PC-9 (cell line): ENCODE measurements around the gene NSD2.

Experiments used
- EZH2 ChIP-seq: fragments of 200-600 bp; sonication (generic); IDR thresholded peaks from 2 replicates; pipeline ENCODE4 v1.8.0; 2017; ENCODE audit warnings: antibody characterized with exemption, low read depth
- TF ChIP-seq, protein P1 (sequence below): fragments of 200-600 bp; sonication (generic); conservative IDR thresholded peaks from 2 replicates; pipeline ENCODE4 v1.6.1; 2017; ENCODE audit warnings: mixed run types, antibody characterized with exemption, mild to moderate bottlenecking, moderate library complexity

DNA sequence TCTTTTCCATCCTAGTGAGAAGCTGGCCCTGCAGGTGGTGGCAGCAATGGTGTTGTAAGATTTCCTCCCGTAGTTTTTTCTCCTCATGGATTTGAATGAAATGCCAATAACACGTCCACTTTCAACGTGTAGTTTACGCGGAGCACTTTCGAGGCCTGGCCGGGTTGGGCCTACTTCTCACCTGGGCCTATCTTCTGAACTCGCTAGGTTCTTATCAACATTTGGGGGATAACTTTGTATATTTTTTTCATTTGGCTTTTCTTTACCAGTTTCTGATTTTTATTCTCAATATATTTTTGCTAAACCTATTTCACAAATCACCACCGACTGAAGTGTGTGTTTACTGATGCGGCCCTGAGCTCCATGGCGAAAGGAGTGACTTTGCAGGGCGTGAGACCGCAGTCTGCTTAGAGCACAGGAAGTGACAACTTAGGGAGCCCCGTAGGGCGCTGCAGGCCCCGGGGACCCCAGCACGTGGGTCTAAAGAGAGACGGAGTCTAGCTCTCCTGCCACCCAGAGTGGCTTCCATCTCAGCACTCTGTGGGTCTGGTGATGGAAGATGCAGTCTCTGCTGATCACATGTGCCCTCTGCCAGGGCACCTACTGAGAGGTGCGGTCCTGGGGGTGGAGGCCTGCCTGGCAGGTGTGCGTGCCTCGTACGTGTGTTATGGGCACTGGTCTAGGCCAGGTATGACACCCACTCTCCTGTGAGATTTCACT, 108.4 kb downstream of the NSD2 start:
- no peak for TF ChIP-seq EZH2
- TF ChIP-seq, protein P1, sequence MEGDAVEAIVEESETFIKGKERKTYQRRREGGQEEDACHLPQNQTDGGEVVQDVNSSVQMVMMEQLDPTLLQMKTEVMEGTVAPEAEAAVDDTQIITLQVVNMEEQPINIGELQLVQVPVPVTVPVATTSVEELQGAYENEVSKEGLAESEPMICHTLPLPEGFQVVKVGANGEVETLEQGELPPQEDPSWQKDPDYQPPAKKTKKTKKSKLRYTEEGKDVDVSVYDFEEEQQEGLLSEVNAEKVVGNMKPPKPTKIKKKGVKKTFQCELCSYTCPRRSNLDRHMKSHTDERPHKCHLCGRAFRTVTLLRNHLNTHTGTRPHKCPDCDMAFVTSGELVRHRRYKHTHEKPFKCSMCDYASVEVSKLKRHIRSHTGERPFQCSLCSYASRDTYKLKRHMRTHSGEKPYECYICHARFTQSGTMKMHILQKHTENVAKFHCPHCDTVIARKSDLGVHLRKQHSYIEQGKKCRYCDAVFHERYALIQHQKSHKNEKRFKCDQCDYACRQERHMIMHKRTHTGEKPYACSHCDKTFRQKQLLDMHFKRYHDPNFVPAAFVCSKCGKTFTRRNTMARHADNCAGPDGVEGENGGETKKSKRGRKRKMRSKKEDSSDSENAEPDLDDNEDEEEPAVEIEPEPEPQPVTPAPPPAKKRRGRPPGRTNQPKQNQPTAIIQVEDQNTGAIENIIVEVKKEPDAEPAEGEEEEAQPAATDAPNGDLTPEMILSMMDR, result no peak
